ENCODE results near the gene GNG4. TPM values are rescaled to one million over a fixed set of nuclear protein-coding genes. Genes with fewer than 3 reads are reported as not detected.
A peak's percentile ranks its signal among the peaks of the same experiment; 100 is the strongest.

Gene GNG4
- total RNA-seq, 4 donors from 2014 or later, result 1.1 to 6.3 (median 4.6) TPM

DNA sequence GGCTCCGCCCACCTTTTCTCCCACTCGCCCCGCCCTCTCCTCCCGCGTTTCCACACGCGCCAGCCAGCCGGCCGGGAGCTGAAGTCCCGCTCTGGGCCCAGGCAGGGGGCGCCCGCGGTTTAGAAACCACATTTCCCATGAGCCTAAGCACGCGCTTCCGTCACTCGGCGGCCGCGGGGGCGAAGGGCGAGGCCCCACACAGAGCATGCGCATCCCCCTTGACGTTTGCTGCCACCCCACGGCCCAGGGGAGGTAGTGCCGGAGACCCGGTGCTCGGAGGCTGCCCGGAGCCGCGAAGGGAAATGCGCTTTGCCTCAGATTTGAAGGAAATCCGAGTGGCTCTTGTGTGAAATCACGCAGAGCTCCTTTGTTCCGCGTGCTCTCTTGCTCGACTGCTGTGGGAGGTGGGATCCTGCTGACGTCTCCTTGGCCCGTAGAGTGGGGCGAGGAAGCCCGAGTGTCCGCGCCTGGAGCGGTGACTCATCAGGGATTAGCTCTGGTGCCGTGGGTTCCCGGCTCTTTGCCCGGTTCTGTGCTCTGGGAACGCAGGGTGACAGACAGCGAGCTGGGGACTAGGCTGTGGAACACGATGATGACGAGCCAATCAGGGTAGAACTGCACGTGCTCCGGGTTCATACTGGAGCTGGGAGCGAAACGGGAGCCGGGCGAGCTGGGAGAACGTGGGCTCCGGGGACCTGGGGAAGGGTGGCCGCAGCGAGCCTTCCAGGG, 144.9 kb downstream of the GNG4 start:
- Histone ChIP-seq H3K27me3 (no peaks in the 10 kb centered on the region), H3K4me3 (peak overlapping the region; percentile 76 to 95 (median 84)), H3K27ac (peak overlapping the region; percentile 97 to 100 (median 99)), H3K36me3 (no peaks in the 10 kb centered on the region), H3K9me3 (no peaks in the 10 kb centered on the region), H3K4me1 (peaks cover 5 to 46% (median 16%) of the 10 kb centered on the region in 3 donors)
- TF ChIP-seq, protein P1, sequence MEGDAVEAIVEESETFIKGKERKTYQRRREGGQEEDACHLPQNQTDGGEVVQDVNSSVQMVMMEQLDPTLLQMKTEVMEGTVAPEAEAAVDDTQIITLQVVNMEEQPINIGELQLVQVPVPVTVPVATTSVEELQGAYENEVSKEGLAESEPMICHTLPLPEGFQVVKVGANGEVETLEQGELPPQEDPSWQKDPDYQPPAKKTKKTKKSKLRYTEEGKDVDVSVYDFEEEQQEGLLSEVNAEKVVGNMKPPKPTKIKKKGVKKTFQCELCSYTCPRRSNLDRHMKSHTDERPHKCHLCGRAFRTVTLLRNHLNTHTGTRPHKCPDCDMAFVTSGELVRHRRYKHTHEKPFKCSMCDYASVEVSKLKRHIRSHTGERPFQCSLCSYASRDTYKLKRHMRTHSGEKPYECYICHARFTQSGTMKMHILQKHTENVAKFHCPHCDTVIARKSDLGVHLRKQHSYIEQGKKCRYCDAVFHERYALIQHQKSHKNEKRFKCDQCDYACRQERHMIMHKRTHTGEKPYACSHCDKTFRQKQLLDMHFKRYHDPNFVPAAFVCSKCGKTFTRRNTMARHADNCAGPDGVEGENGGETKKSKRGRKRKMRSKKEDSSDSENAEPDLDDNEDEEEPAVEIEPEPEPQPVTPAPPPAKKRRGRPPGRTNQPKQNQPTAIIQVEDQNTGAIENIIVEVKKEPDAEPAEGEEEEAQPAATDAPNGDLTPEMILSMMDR (IDR thresholded peaks at IDR 0.05), result peak; percentile 76 to 97 (median 90)
- TF ChIP-seq POLR2A (IDR thresholded peaks at IDR 0.05), result peak in 3 of 4 donors; percentile 45 to 71 (median 58)
- DNase-seq, result peak; percentile 88
- intact Hi-C loops (cut with DNase I), result no loop called here
- 0% methylated on average over 8 to 19 of the region's 61 CpGs for WGBS, 2 donors

DNA sequence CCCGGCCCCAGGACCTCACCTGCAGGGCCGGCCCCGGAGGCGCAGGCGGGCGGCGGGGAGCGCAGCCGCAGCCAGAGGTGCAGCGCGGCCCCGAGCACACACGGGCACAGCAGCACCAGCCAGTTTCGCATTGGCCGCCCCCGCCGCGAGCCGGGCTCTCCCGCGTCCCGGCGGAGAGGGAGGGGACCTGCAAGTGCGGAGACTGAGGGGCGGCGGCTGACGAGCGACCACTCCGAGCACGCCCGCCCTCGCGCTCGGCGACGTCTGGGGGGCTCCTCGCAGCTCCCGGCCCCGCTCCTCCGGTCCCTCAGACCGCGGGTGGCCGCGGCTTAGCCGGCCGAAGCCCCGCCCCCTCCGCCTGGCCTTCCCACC, 145.5 kb downstream of the GNG4 start, which contains the start of gene B3GALNT2:
Gene B3GALNT2, minus strand, starts transcription at position 331 of the 372 bp plus-strand sequence. Its CDS starts 200 bp downstream, at position 131.
- H3K4me1 ChIP-seq, result peaks cover 5 to 47% (median 16%) of the 10 kb centered on the region in 3 donors
- no peaks in the 10 kb centered on the region for H3K36me3 ChIP-seq
- intact Hi-C loops (cut with DNase I), result no loop called here
- TF ChIP-seq, protein P1 (IDR thresholded peaks at IDR 0.05), result no peak
- peak in 3 of 4 donors; percentile 65 to 94 (median 89) for TF ChIP-seq POLR2A (IDR thresholded peaks at IDR 0.05)
- H3K4me3 ChIP-seq, result peak within 1 kb of the TSS; percentile 76 to 95 (median 84)
- WGBS, 2 donors, result 1% methylated on average over 22 of the region's 48 CpGs; no CpG with 5 or more reads in 1 of the 2 donors
- H3K27ac ChIP-seq, result peak within 1 kb of the TSS; percentile 97 to 100 (median 99)
- DNase-seq, result no peak
- no peaks in the 10 kb centered on the region for H3K27me3 ChIP-seq
- H3K9me3 ChIP-seq, result no peaks in the 10 kb centered on the region

GRCh38 chr1:235503403-235504121, 146.0 kb downstream of the GNG4 start:
- TF ChIP-seq POLR2A (IDR thresholded peaks at IDR 0.05), result no peak
- TF ChIP-seq, protein P1 (IDR thresholded peaks at IDR 0.05), result no peak
- WGBS, 2 donors, result 0 to 1% methylated on average over 34 to 38 of the region's 49 CpGs
- Histone ChIP-seq H3K4me3 (peak overlapping the region; percentile 76 to 95 (median 84)), H3K4me1 (peaks cover 5 to 47% (median 16%) of the 10 kb centered on the region in 3 donors), H3K9me3 (no peaks in the 10 kb centered on the region), H3K27me3 (no peaks in the 10 kb centered on the region), H3K36me3 (no peaks in the 10 kb centered on the region), H3K27ac (peak overlapping the region; percentile 97 to 100 (median 99))
- intact Hi-C loops (cut with DNase I), result no loop called here
- no peak for DNase-seq

- H3K9me3 ChIP-seq, result no peaks in the 10 kb centered on the region
- H3K4me1 ChIP-seq, result peaks cover 5 to 47% (median 16%) of the 10 kb centered on the region in 3 donors
- TF ChIP-seq, protein P1 (IDR thresholded peaks at IDR 0.05), result no peak
- no peak for TF ChIP-seq POLR2A (IDR thresholded peaks at IDR 0.05)
- no peak for DNase-seq
- H3K27me3 ChIP-seq, result no peaks in the 10 kb centered on the region
- H3K27ac ChIP-seq, result peak overlapping the region; percentile 97 to 100 (median 99)
- intact Hi-C loops (cut with DNase I), result no loop called here
- 13 to 17% methylated on average over 5 of the region's 5 CpGs for WGBS, 2 donors
- no peaks in the 10 kb centered on the region for H3K36me3 ChIP-seq
- H3K4me3 ChIP-seq, result peak overlapping the region; percentile 76 to 95 (median 84)
These were observed 146.8 kb downstream of the GNG4 start for GRCh38 chr1:235502601-235503402.

All from esophagus squamous epithelium (tissue), 5 donors.